HG02938 (cell line): ENCODE measurements around the gene CSN2.

Experiments used
- ATAC-seq: cut with Tn5 transposase; IDR thresholded peaks from one replicate; pipeline ENCODE4 v1.9.1; 2021; ENCODE audit warnings: mild to moderate bottlenecking, moderate library complexity; ENCODE audit not compliant: unreplicated experiment

The CSN2 gene

GRCh38 chr4:69907151-69907550 is 58.4 kb downstream of the CSN2 start:
- ATAC-seq = no peak
